Activated naive CD8-positive, alpha-beta T cell treated with anti-CD3 and anti-CD28 coated beads, Interleukin-2, amount 10 ng/mL, durations not matched to agents 7 days and 5 days (primary cell): Measurements from ENCODE around the gene PMEL. TPM values are rescaled to one million over a fixed set of nuclear protein-coding genes. Genes with fewer than 3 reads are reported as not detected.

ENCODE experiments used
- total RNA-seq, 2 experiments: library from RNA; stranded (reverse); gene quantifications; one replicate each; pipeline ENCODE4 v1.2.3, GENCODE V29; 2021

Gene PMEL
- total RNA-seq, 2 experiments from 2014 or later = 0.42 TPM; not detected in 1

Other genes starting within 250 kb of the PMEL start
- 100 to 1,000 TPM; 116 to 135 TPM for gene BLOC1S1, start 250.0 kb downstream of the PMEL start, total RNA-seq
- gene RDH5, start 245.6 kb downstream of the PMEL start, total RNA-seq = 10 to 100 TPM; 19.0 to 21.2 TPM
- gene CD63, start 237.0 kb downstream of the PMEL start, total RNA-seq = 100 to 1,000 TPM; 150 to 165 TPM
- gene GDF11, start 222.9 kb downstream of the PMEL start, total RNA-seq = 10 to 100 TPM; 10.2 to 11.5 TPM
- 10 to 100 TPM; 80.6 to 82.4 TPM for gene SARNP, start 148.3 kb downstream of the PMEL start, total RNA-seq
- 10 to 100 TPM; 43.4 to 45.4 TPM for gene ORMDL2, start 148.0 kb downstream of the PMEL start, total RNA-seq
- 10 to 100 TPM; 32.3 to 37.9 TPM for gene DNAJC14, start 136.5 kb downstream of the PMEL start, total RNA-seq
- gene MMP19, start 123.1 kb downstream of the PMEL start, total RNA-seq = 1 to 10 TPM in 1 of 2 experiments, under 1 TPM in 1; 0.89 to 1.7 TPM
- gene PYM1, start 38.1 kb downstream of the PMEL start, total RNA-seq = 10 to 100 TPM; 48.3 to 48.7 TPM
- 100 to 1,000 TPM; 783 to 790 TPM for gene DGKA, start 34.9 kb downstream of the PMEL start, total RNA-seq
- 100 to 1,000 TPM; 117 to 125 TPM for gene CDK2, start 788 bp upstream of the PMEL start, total RNA-seq
- 10 to 100 TPM; 69.7 to 72.4 TPM for gene RAB5B, start 8.0 kb upstream of the PMEL start, total RNA-seq
- gene SUOX, start 31.2 kb upstream of the PMEL start, total RNA-seq = 10 to 100 TPM in 1 of 2 experiments, 1 to 10 TPM in 1; 8.1 to 11.4 TPM
- gene IKZF4, start 55.0 kb upstream of the PMEL start, total RNA-seq = 10 to 100 TPM; 14.9 to 18.2 TPM
- gene RPS26, start 75.9 kb upstream of the PMEL start, total RNA-seq = 10 to 100 TPM; 39.1 to 42.6 TPM
- gene ERBB3, start 114.1 kb upstream of the PMEL start, total RNA-seq = 1 to 10 TPM; 7.1 to 8.1 TPM
- 100 to 1,000 TPM; 226 to 227 TPM for gene PA2G4, start 138.5 kb upstream of the PMEL start, total RNA-seq
- 1,000 to 10,000 TPM; 4,462 to 4,551 TPM for gene RPL41, start 150.6 kb upstream of the PMEL start, total RNA-seq
- 10 to 100 TPM; 10.6 to 12.0 TPM for gene ZC3H10, start 152.2 kb upstream of the PMEL start, total RNA-seq
- 100 to 1,000 TPM; 251 TPM for gene ESYT1, start 162.2 kb upstream of the PMEL start, total RNA-seq
- 10 to 100 TPM; 46.6 to 47.8 TPM for gene MYL6B, start 186.5 kb upstream of the PMEL start, total RNA-seq
- gene MYL6, start 192.3 kb upstream of the PMEL start, total RNA-seq = 1,000 to 10,000 TPM; 1,083 to 1,169 TPM
- 100 to 1,000 TPM; 162 to 174 TPM for gene SMARCC2, start 223.4 kb upstream of the PMEL start, total RNA-seq